ENCODE results near the gene HDDC2. TPM values are rescaled to one million over a fixed set of nuclear protein-coding genes. Genes with fewer than 3 reads are reported as not detected.

Gene HDDC2
- total RNA-seq, 6 experiments from 2014 or later: 50.0 to 59.3 (median 57.8) TPM

GRCh38 chr6:125340175-125340835 is 38.5 kb upstream of the HDDC2 start:
- TF ChIP-seq CTCF (IDR thresholded peaks at IDR 0.05): no peak
- Mint-ChIP-seq H3K9me3 (no peaks in the 10 kb centered on the region), H3K27ac (no peak overlapping the region), H3K4me3 (no peak overlapping the region), H3K36me3 (ENCODE audit: low read depth) (no peaks in the 10 kb centered on the region), H3K27me3 (ENCODE audit: insufficient read depth) (peaks cover 5% of the 10 kb centered on the region; the same call in 1 of the 2 replicates), H3K4me1 (ENCODE audit: low read depth) (no peaks in the 10 kb centered on the region)
- DNase-seq: no peak

- H3K27me3 Mint-ChIP-seq (ENCODE audit: insufficient read depth): peaks cover 7% of the 10 kb centered on the region; the same call in 1 of the 2 replicates
- H3K4me1 Mint-ChIP-seq (ENCODE audit: low read depth): no peaks in the 10 kb centered on the region
- H3K27ac Mint-ChIP-seq: no peak overlapping the region
- no peak overlapping the region for H3K4me3 Mint-ChIP-seq
- TF ChIP-seq CTCF (IDR thresholded peaks at IDR 0.05): no peak
- no peaks in the 10 kb centered on the region for H3K9me3 Mint-ChIP-seq
- no peaks in the 10 kb centered on the region for H3K36me3 Mint-ChIP-seq (ENCODE audit: low read depth)
- no peak for DNase-seq
Measured at GRCh38 chr6:125339653-125340052, 37.9 kb upstream of the HDDC2 start.

- TF ChIP-seq CTCF (IDR thresholded peaks at IDR 0.05): no peak
- Mint-ChIP-seq H3K27ac (no peak overlapping the region), H3K9me3 (no peaks in the 10 kb centered on the region), H3K4me1 (ENCODE audit: low read depth) (no peaks in the 10 kb centered on the region), H3K4me3 (no peak overlapping the region), H3K36me3 (ENCODE audit: low read depth) (no peaks in the 10 kb centered on the region), H3K27me3 (ENCODE audit: insufficient read depth) (peaks cover 7% of the 10 kb centered on the region; the same call in 1 of the 2 replicates)
- DNase-seq: no peak
Measured at GRCh38 chr6:125338381-125338780, 36.6 kb upstream of the HDDC2 start.

- DNase-seq: no peak
- no peak for TF ChIP-seq CTCF (IDR thresholded peaks at IDR 0.05)
- Mint-ChIP-seq H3K27me3 (ENCODE audit: insufficient read depth) (peaks cover 7% of the 10 kb centered on the region; the same call in 1 of the 2 replicates), H3K4me1 (ENCODE audit: low read depth) (no peaks in the 10 kb centered on the region), H3K9me3 (no peaks in the 10 kb centered on the region), H3K36me3 (ENCODE audit: low read depth) (no peaks in the 10 kb centered on the region), H3K27ac (no peak overlapping the region), H3K4me3 (no peak overlapping the region)
Measured at GRCh38 chr6:125337706-125338105, 35.9 kb upstream of the HDDC2 start.

GRCh38 chr6:125332664-125333063 is 30.9 kb upstream of the HDDC2 start:
- Mint-ChIP-seq H3K27ac (no peak overlapping the region), H3K36me3 (ENCODE audit: low read depth) (no peaks in the 10 kb centered on the region), H3K9me3 (no peaks in the 10 kb centered on the region), H3K27me3 (ENCODE audit: insufficient read depth) (peaks cover 7% of the 10 kb centered on the region; the same call in 1 of the 2 replicates), H3K4me3 (no peak overlapping the region), H3K4me1 (ENCODE audit: low read depth) (no peaks in the 10 kb centered on the region)
- TF ChIP-seq CTCF (IDR thresholded peaks at IDR 0.05): no peak
- DNase-seq: no peak

Measured in HFFc6 (cell line).